ENCODE results near the gene BCKDHA.

Gene BCKDHA

DNA sequence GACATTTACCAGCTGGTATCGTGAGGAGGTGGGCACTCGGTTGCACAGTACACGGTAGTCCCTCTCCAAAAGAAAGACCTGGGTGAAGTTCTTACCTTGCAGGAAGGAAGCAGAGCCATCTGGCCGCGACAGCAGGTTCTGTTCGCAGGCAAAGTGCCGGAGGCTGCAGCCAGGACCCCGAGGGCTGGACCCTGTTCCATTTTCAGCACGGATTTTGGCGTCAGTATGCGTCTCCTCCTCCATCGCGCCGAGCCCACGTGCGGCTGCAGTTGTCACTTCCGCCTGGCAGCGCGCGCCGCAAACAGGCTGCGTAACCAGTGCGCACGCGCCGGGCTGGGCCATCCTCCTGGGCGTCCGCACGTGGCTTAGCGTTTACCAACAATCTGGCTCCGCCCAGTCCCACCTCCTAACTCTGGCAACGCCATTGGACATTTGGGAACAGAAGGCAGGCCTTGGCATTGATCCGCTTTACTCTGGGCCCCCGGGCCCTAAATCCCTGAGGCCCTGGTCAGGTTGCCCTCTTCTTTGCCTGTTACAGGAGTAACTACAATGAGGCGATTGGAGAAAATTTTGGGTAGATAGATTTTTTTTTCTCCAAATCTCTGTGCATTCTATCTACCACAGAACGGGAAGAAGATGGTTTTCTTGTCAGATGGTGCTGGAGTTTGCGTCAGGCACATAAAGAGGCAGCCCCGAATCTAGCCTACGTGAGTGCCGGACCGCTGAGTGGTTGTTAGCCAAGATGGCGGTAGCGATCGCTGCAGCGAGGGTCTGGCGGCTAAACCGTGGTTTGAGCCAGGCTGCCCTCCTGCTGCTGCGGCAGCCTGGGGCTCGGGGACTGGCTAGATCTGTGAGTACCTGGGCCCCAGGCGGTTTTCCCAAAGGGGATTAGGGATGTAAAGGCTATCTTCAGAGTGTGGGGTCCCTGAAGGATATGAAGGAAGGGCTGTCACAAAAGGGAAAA is at the start of gene BCKDHA, which contains the start of gene EXOSC5:
BCKDHA (plus strand) TSS at position 733 of the 964 bp plus-strand sequence; CDS start at position 743, 10 bp downstream.
EXOSC5 (minus strand) TSS at position 274 of the 964 bp plus-strand sequence; CDS start at position 243, 31 bp downstream.
- peak; percentile 98 to 99 (median 99) for DNase-seq (ENCODE audit: low read depth in 3 of 3)

DNA sequence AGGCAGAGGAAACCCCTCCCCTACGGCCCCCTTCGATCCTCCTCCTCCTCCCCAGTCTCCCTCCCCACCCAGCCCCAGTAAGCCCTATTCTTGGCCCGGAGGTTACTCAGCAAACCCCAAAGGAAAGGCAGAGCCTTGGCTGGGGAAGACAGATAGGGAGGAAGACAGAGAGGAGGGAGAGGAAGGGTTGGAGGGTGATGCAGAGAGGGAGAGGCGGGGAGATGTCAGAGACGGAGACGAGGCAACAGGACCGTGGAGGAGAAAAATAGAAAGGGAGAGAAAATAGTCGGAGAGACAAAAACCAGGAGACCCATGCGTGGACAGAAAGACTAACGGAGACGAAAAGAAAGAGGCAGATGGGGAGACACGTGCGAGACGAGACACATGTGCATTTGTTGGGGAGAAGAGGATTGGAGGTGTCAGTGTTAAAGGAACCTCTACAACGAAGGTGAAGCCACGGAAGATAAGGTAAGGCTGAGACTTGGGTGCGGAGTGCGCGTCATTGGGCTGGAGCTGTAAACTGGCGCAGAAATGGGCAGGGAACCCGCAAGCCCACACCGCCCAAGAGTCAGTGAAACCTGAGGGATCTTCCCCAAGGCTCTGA is 46.8 kb upstream of the BCKDHA start:
- DNase-seq (ENCODE audit: low read depth in 3 of 3): no peak

DNA sequence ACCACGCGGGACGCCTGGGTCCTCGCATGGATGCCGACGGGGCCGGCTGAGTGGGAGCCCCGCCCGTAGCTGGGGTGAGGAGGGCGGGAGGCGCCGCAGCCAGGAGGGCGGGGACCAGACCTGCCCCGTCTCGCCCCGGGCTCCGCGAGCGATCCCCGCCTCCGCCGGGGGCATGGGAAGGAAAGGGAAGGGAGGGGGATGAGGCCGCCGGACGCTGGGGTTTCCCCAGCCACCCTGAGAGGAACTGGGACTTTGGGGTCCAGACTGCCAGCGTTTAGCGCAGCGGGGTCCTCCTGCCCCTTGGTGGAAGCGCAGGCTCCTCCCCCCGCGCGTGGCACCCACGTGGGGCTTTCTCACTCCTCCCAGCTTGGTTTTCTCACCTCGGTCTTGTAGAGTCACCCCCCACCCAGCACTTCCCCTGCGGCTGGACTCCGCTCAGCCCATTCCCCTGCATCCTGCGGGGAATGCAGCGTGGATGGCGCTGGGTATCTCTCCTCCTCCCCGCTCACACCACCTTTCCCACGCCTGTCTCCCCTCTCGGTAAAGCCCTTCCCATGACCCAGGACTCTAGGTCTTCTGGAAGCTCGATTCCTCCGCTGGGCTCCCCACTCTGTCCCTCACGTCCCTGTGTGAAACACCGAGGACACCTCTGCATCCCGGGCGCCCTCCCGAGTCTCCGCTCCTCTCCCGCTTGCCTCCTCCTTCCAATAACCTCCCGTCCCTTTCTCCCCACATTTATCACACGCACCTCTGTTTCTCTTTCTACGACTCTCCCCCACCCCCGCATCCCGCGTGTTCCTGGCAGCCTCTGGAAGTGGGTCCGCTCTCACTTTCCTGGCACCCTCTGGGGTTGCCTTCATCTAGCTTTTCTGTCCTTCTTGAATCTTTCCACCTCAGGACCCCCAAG is 46.0 kb upstream of the BCKDHA start:
- peak; percentile 67 to 81 (median 68) for DNase-seq (ENCODE audit: low read depth in 3 of 3)

DNA sequence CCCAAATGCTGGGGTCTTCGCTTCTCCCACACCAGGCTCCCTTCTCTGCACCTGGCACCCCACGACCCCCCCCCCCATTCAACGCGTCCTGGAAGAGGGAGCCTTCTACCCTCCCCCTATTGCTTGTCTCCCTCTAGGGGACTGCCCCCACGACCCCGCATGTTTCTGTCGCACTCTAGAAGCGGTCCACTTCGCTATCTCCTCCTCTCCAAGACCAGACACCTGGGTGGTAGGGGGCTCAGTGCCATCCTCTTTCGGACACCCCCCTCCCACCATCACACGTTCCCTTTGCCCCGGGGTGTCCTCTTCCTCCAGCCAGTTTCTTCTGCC is 45.4 kb upstream of the BCKDHA start:
- DNase-seq (ENCODE audit: low read depth in 3 of 3): no peak

DNA sequence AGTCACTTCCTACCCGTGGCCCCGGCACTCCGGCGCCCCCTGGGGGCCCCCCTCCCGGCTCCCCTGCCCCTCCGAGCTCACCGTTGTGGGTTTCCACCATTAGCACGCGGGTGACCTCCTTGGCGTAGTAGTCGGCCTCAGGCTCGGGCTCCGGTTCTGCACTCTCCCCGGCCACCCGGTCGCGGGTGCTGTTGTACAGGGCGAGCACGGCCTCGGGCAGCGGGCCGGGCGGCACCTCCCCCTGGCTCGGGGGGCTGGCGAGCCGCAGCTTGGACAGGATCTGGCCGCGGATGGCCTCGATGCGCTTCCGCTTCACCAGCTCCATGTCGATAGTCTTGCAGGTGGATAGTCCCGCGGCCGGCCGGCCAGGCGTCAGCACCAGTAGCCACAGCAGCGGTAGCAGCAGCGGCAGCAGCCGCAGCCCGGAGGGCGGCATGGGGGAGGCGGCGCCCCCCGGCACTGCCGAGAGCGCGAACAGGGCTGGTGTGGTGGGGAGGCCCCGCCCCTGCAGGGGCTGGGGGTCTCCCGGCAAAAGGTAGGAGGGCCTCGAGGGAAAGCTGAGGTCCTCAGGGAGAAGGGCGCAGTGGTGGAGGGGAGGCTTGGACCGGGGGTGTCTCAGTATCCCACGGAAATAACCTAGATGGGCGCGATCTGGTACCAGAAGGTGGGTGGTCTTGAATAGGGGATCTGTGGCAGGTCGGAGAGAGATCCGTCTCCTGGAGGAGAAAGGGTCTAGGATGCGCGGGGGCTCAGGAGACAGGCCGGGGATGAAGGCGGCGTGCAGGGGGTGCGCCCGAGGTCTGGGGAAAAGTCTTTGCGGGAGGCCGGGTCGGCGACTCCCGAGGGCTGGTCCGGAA is 44.8 kb upstream of the BCKDHA start:
- peak; percentile 57 to 78 (median 63) for DNase-seq (ENCODE audit: low read depth in 3 of 3)

DNA sequence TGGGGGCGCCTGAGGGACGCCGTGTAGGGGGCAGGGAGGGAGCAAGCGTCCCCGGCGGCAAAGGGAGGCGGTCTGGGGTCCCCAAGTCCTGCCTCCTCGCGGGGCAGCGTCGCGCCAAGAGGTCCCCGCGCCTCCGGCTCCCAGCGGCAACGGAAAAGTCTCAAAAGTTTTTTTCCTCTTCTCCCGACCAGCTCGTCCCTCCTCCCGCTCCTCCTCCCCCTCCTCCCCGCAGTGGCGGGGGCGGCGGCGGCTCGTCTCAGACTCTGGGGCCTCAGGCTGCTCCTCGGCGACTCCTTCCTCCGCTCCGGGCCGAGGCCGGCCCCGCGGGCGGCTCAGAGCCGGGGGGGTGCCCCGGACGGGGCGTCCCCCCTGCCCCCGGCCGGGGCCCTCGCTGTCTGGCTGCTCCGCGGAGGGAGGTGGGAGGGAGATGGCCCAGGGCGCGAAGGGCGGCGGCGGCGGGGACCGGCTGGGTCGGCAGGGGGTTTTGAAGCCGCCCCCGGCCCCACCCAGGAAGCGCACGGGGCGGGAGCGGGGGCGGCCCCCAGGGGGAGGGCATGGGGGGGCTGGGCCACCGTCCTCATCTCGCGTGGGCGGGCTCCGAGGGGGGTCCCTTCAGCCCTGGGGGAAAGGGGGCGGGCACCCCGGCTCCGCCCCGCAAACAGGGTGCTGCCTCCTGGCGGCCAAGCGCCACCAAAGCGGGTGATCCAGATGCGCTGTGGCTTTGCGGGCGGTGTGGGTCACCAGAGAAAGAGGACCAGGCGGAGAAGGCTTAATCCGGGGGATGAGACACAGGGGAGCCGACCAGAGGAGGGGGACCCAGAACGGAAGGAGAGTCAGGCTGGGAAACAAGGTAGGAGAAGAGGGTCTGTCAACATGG is 43.9 kb upstream of the BCKDHA start, which contains the start of gene TGFB1:
TGFB1 (minus strand) TSS at position 457 of the 877 bp plus-strand sequence. CDS start 878 bp downstream, outside the sequence.
- DNase-seq (ENCODE audit: low read depth in 3 of 3): peak; percentile 79 to 88 (median 80)

DNA sequence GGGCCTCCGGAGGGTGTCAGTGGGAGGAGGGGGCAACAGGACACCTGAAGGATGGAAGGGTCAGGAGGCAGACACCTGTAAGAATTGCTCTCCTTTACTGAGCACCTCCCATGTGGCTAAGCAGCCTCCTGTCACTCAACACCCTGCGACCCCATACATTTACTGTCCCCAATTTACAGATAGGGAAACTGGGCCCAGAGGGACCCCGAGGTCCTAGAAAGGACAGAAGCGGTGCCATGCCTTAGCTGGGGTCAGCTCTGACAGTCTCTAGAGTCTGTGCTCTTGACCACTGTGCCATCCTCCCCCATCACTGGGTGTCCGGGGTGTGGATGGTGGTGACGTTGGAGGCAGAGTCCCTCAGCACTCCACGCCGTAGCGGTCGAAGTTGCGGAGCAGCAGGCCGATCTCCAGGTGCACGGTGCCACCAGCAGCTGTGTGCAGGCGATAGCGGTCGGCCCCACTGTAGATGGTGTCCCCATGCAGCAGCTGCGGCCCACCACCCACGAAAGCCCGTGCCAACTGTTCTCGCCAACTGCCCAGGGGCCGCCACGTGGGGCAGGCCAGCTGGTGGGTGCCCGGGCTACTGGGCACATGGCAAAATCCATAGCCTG is 43.2 kb upstream of the BCKDHA start:
- DNase-seq (ENCODE audit: low read depth in 3 of 3): no peak

DNA sequence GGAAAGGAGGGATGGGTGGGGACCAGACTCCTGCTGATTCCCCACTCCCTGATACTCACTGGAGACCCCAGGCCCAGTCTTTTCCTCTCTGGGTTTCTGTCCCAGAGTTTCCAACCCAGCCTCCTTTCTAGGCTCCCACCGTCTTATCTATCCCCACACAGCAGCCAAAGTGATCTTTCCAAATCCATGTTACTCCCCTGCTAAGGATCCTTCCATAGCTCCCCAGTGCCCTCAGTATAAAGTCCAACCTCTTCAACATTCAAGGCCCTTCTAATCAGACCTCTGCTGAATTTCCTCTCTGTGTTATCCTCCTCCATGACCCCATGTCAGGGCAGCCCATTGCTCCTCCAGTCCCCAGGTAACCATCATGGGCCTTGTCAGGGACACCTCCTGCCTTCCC is 42.6 kb upstream of the BCKDHA start:
- DNase-seq (ENCODE audit: low read depth in 3 of 3): no peak

DNA sequence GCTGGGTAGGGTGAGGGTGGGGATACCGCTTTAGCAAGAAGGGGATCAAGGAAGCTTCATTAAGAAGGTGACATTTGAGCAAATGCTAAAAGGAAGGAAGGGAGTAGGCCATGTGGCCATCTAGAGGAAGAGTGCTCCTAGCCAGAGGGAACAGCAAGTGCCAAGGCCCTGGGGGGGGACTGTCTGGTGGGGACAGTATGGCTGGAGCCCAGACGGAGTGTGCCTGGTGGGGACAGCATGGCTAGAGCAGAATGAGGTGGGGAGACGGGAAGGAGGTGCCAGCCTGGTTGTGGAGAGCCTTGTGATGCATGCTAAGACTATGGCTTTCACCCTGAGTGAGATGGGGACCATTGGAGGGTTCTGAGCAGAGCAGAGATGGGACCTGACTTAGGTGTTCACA is 41.8 kb upstream of the BCKDHA start:
- no peak for DNase-seq (ENCODE audit: low read depth in 3 of 3)

DNA sequence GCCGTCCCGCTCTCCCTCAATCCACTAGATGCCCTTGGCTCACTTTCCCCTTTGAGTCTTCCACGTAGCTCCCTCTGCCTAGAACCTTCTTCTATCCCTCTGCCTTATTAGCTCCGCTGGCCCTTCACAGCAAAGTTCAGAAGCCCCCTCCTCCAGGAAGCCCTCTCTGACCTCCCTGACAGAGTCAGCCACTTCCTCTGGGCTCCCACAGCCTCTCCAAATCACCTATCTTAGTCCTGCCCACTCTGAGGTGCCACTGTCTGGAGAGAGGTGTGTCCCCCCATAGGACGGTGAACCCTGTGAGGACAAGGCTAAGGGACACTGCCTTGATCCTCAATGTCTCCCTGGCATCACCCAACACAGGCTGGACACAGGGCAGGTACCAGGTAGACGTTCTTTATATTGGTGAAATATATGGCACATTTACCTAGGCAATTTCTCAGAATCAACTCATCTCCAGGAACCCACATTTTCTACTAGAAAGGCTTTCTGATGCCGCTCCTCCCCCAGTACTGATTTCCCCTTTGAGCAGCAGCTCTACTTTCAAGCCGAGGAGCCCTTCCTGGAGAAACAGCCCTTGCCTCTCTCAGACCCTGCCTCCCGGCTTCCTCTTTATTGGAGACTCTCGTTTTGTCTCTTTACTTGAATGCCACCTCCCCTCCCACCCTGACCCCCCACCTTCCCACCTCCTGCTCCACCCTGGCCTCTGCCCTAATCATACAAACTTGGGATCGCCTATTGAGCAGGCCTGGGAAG is 40.5 kb upstream of the BCKDHA start:
- DNase-seq (ENCODE audit: low read depth in 3 of 3): no peak

DNA sequence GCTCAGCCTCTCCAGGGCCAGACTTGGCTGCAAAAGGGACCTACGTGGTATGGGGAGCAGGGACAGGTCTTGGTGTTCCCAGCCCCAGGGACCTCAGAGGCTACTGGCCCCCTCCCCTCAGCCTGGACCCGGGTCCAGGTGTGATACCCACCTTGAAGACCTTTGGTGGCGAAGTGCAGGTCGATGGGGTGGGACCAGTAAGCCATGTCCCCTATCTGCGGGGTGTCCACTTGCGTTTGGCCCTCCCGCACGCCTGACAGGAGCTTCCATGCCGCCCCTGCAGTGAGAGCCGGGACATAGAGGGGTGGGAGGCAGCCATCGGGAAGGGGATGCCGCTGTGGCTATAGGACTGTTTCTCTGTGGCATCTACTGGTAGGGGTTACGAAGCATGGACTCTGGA is 39.9 kb upstream of the BCKDHA start:
- no peak for DNase-seq (ENCODE audit: low read depth in 3 of 3)

DNA sequence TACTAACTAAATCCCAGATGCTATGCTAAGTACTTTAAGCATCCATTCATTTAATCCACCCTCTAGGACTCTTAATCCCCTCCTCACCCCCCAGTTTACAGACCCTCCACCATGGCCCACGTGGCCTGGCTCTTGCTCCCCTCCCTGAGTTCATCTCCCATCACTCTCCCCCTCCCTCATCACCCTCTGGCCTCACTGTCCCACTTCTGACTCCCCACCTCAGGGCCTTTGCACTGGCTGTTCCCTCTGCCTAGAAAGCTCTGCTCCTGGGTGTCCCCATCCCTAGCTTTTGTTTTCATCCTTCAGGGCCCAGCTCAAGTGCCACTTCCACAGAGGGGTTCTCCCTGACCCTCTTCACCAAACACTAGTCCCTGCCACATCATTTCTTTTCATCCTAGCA is 37.9 kb upstream of the BCKDHA start:
- no peak for DNase-seq (ENCODE audit: low read depth in 3 of 3)

DNA sequence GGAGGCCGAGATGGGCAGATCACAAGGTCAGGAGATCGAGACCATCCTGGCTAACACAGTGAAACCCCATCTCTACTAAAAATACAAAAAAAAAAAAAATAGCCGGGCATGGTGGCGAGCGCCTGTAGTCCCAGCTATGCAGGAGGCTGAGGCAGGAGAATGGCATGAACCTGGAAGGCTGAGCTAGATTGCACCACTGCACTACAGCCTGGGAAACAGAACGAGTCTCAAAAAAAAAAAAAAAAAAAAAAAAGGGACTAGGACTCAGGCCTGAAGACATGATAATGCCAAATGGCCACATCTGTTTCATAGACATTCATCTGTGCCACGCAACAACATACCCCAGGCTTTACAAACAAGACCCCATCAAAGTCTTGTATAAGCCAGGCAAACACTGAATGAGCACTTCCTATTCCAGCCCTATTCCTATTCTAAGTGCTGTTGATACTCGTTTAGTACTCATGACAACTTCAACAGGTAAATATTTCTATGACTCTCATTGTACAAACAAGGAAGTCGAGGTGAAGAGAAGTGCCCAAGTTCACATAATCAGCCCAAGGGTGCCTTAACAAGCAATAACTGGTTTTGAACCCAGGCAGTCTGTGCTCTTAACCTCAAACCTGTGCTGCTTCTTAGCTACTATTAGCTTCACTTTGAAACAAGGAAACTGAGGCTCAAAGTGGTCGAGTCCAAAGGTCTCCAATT is 35.3 kb upstream of the BCKDHA start:
- no peak for DNase-seq (ENCODE audit: low read depth in 3 of 3)

DNA sequence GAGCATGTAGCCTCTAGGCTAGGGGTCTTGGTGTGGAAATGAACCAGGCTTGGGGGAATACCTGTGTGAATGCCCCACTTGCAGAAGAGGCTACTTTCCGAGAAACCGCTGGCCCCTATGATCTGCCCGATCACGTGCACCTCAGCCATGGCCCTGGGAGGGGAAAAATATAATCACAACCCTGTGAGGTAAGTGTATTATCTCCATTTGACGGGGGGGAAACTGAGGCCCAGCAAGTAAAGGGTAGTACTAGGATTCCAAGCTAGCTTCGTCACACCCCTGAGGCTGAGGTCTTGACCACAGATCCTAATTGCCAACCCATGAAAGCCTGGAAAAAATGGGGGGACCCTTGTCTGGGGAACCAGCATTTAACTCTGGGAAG is 34.3 kb upstream of the BCKDHA start:
- DNase-seq (ENCODE audit: low read depth in 3 of 3): no peak

DNA sequence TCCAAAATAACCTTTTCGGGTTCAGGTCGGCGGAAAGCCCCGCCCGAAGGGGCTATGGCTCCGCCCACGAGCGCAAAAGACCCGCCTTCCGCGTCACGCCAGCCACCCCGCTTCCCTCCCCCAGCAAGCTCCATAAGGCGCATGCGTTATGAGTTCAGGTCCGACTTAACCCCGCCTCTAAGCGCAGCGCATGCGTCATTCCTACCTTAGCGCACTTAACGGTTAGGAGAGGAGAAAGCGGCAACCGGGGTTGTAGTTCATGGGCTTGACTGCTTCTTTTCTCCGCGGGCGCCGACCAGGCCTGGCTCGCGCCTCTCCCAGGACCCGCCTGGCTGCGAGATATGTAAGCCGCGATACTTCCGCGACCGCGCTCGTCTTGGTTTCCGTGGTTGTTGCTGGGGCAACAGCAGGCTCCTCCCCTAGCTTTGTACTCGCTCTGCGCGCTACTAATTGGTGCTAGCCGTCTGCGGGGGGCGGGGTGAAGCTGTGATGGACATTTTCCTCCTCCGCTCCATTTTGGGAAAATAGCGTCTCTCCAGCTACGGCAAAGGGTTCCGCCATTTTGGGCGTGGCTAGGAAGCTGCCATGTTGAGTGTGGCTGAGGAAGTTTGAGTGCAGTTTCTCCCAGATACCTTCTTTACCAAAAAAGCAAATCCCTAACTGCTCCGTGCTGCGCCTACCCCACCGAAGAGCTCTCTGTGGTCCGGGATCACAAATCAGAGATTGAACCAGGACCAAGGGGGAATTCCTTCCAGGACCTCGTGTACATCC is 33.7 kb upstream of the BCKDHA start, which contains the start of gene B9D2:
B9D2 (minus strand) TSS at position 397 of the 771 bp plus-strand sequence. CDS start 630 bp downstream, outside the sequence.
- DNase-seq (ENCODE audit: low read depth in 3 of 3): peak; percentile 93 to 97 (median 96)

DNA sequence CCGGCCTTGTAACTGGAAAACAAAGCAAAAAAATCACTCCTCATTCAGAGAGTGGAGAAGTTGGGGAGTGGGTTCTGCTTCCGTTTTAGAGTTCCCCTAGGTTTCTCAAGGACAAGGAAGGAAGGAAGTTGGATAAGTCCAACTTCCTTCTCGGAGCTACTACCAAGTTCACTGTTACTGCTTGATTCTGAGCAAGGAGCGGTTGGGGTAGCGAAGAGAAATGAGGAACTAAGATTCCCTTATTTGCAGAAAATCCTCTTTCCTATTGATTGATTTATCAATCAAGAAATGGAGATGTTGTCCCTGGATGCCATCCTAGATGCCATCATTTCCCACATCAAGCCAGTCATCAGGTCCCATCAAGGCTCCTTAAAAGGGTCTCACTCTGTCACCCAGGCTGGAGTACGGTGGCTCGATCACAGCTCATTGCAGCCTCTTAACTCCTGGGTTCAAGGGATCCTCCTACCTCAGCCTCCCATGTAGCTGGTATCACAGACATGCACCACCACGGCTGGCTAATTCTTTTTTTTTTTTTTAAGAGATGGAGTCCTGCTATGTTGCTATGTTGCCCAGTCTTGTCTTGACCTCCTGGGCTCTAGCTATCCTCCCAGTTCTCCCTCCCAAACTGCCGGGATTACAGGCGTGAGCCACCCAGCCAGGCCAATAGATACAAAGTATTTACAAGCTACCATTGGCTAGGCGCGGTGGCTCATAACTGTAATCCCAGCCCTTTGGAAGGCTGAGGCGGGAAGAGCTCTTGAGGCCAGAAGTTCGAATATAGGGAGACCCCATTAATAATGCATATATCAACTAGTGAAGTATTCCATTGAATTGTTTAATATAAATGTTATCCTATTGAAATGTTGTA is 32.9 kb upstream of the BCKDHA start:
- no peak for DNase-seq (ENCODE audit: low read depth in 3 of 3)
